Measurements from ENCODE around the gene KBTBD12.

KBTBD12 gene

DNA sequence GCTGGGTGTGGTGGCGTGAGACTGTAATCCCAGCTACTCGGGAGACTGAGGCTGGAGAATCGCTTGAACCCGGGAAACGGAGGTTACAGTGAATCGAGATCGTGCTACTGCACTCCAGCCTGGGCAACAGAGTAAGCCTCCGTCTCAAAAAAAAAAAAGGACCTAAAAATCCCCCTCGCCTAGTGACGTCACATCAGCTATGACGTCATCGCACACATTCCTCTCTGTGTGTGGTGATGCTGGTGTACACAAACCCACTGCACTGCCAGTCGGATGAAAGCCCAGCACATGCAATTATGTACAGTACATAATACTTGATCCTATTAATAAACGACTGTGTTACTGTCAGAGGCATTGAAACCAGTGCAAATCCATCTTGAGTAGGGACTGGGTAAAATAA is 97.0 kb downstream of the KBTBD12 start:
- DNase-seq = no peak
- no peak overlapping the region for H2BK5ac ChIP-seq (ENCODE audit: low read length)
- H3K9ac ChIP-seq (ENCODE audit: low read length) = no peak overlapping the region
- H3K23ac ChIP-seq (ENCODE audit: low read length) = no peak overlapping the region
- no peak overlapping the region for H3K27ac ChIP-seq (ENCODE audit: low read depth, low read length)
- H3K18ac ChIP-seq (ENCODE audit: low read length) = no peak overlapping the region
- H3K4ac ChIP-seq (ENCODE audit: low read depth, low read length) = no peak overlapping the region
- no peaks in the 10 kb centered on the region for H3K79me2 ChIP-seq (ENCODE audit: control insufficient read depth, insufficient read depth, low read length)
- no peak overlapping the region for H3K4me3 ChIP-seq (ENCODE audit: low read length)
- H4K8ac ChIP-seq (ENCODE audit: low read depth, low read length) = no peak overlapping the region
- no peak overlapping the region for H2BK120ac ChIP-seq (ENCODE audit: low read depth, low read length)
- no peak overlapping the region for H4K5ac ChIP-seq (ENCODE audit: low read length)
- H3K56ac ChIP-seq (ENCODE audit: low read length) = no peak overlapping the region
- H3K4me1 ChIP-seq (ENCODE audit: control insufficient read depth, low read depth, low read length) = no peaks in the 10 kb centered on the region
- WGBS (ENCODE audit: extremely low coverage, insufficient coverage, low lambda C conversion rate) = no CpG with 5 or more reads among the region's 14 CpGs
- no peak overlapping the region for H2AK5ac ChIP-seq (ENCODE audit: low read length)
- H3K27me3 ChIP-seq (ENCODE audit: insufficient read depth, low read length, poor library complexity) = no peaks in the 10 kb centered on the region
- H2BK15ac ChIP-seq (replicated peaks; ENCODE audit: low read depth) = no peak overlapping the region
- H3K4me2 ChIP-seq (ENCODE audit: low read length) = no peak overlapping the region
- H3K79me1 ChIP-seq (ENCODE audit: low read length) = no peaks in the 10 kb centered on the region
- H3K36me3 ChIP-seq (ENCODE audit: control insufficient read depth, insufficient read depth, low read length) = no peaks in the 10 kb centered on the region

DNA sequence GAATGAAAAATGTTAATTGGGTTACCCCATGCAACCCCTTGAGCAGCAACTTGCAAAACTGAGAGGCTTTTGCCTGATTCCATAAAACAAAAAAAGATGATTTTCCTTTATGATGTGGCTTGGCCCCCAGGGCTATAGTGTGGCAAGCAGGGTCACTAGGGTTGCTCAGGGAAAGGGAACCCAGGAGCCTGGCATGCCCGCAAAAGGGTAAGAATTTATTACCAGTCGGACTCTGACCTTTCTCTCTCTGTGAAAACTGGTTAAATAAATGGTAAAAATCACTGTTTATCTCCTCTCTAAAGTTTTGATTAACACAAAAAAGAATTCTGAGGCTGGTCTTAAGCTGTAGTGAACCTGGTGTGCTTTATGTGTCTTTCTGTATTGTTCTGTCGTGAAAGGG is 99.5 kb downstream of the KBTBD12 start:
- Histone ChIP-seq H3K23ac (ENCODE audit: low read length) (no peak overlapping the region), H3K79me2 (ENCODE audit: control insufficient read depth, insufficient read depth, low read length) (no peaks in the 10 kb centered on the region), H3K56ac (ENCODE audit: low read length) (no peak overlapping the region), H2BK15ac (replicated peaks; ENCODE audit: low read depth) (no peak overlapping the region), H3K4me3 (ENCODE audit: low read length) (no peak overlapping the region), H4K8ac (ENCODE audit: low read depth, low read length) (no peak overlapping the region), H3K18ac (ENCODE audit: low read length) (no peak overlapping the region), H2BK5ac (ENCODE audit: low read length) (no peak overlapping the region), H3K36me3 (ENCODE audit: control insufficient read depth, insufficient read depth, low read length) (no peaks in the 10 kb centered on the region), H3K79me1 (ENCODE audit: low read length) (no peaks in the 10 kb centered on the region), H2BK120ac (ENCODE audit: low read depth, low read length) (no peak overlapping the region), H3K4me1 (ENCODE audit: control insufficient read depth, low read depth, low read length) (no peaks in the 10 kb centered on the region), H4K5ac (ENCODE audit: low read length) (no peak overlapping the region), H3K27ac (ENCODE audit: low read depth, low read length) (no peak overlapping the region), H2AK5ac (ENCODE audit: low read length) (no peak overlapping the region), H3K4ac (ENCODE audit: low read depth, low read length) (no peak overlapping the region), H3K27me3 (ENCODE audit: insufficient read depth, low read length, poor library complexity) (no peaks in the 10 kb centered on the region), H3K9ac (ENCODE audit: low read length) (no peak overlapping the region), H3K4me2 (ENCODE audit: low read length) (no peak overlapping the region)
- no CpG with 5 or more reads among the region's 3 CpGs for WGBS (ENCODE audit: extremely low coverage, insufficient coverage, low lambda C conversion rate)
- DNase-seq = no peak

DNA sequence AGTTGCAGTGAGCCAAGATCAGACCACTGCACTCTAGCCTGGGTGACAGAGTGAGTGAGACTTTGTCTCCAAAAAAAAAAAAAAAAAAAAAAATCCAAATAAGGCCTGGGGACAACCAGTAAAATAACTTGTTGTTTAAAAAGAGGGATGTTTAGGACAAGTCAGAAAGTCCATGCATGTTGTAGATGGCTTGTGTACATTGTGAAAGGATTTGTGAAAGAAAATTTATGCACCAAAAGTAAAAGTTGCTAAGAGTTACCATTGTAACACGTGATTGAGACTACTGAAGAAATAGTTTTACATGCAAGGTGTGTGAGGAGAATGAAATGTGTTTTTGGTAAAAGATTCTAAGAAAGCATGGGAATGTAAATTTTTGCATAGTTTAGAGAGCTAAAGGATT is 101.5 kb downstream of the KBTBD12 start:
- no peak overlapping the region for H4K8ac ChIP-seq (ENCODE audit: low read depth, low read length)
- no peaks in the 10 kb centered on the region for H3K36me3 ChIP-seq (ENCODE audit: control insufficient read depth, insufficient read depth, low read length)
- H3K18ac ChIP-seq (ENCODE audit: low read length) = no peak overlapping the region
- no peak overlapping the region for H3K4me2 ChIP-seq (ENCODE audit: low read length)
- no peak overlapping the region for H3K9ac ChIP-seq (ENCODE audit: low read length)
- WGBS (ENCODE audit: extremely low coverage, insufficient coverage, low lambda C conversion rate) = no CpG with 5 or more reads among the region's 1 CpG
- no peak overlapping the region for H3K27ac ChIP-seq (ENCODE audit: low read depth, low read length)
- no peaks in the 10 kb centered on the region for H3K4me1 ChIP-seq (ENCODE audit: control insufficient read depth, low read depth, low read length)
- H3K4ac ChIP-seq (ENCODE audit: low read depth, low read length) = no peak overlapping the region
- H3K27me3 ChIP-seq (ENCODE audit: insufficient read depth, low read length, poor library complexity) = no peaks in the 10 kb centered on the region
- H2BK120ac ChIP-seq (ENCODE audit: low read depth, low read length) = no peak overlapping the region
- H2BK5ac ChIP-seq (ENCODE audit: low read length) = no peak overlapping the region
- no peaks in the 10 kb centered on the region for H3K79me1 ChIP-seq (ENCODE audit: low read length)
- no peak overlapping the region for H2AK5ac ChIP-seq (ENCODE audit: low read length)
- no peak overlapping the region for H2BK15ac ChIP-seq (replicated peaks; ENCODE audit: low read depth)
- no peak overlapping the region for H3K23ac ChIP-seq (ENCODE audit: low read length)
- no peaks in the 10 kb centered on the region for H3K79me2 ChIP-seq (ENCODE audit: control insufficient read depth, insufficient read depth, low read length)
- no peak overlapping the region for H4K5ac ChIP-seq (ENCODE audit: low read length)
- no peak overlapping the region for H3K4me3 ChIP-seq (ENCODE audit: low read length)
- no peak for DNase-seq
- H3K56ac ChIP-seq (ENCODE audit: low read length) = no peak overlapping the region

DNA sequence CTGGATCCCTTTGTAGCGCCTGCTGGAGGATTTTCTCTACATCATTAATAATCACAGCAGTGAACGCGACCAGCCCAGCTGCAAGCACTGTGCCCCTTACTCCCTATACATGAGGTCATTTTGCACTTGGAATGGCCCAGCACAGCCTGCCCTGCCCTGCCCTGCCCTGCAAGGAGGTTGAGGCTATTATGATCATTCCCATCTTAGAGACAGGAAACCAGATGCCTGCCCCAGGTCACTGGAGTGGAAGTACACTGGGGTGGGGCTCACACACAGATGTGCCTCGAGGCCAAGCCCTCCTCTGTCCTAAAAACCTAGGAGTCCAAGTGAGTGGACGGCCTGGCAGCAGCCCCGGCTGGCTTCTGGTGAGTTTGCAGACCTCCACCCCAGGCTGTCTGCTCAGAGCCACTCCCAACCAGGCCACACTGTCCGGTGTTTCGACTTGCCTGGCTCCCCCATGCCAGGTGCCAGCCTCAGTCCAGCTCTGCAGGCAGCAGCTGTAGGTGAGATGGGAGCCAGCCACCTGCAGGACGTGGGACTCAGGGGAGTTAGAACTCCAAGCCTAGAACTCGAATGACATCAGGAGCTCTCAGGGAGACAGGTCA is 106.8 kb downstream of the KBTBD12 start:
- H4K5ac ChIP-seq (ENCODE audit: low read length) = no peak overlapping the region
- no peak overlapping the region for H2BK15ac ChIP-seq (replicated peaks; ENCODE audit: low read depth)
- no peak overlapping the region for H4K8ac ChIP-seq (ENCODE audit: low read depth, low read length)
- no peaks in the 10 kb centered on the region for H3K4me1 ChIP-seq (ENCODE audit: control insufficient read depth, low read depth, low read length)
- no peak overlapping the region for H3K4me2 ChIP-seq (ENCODE audit: low read length)
- no peaks in the 10 kb centered on the region for H3K79me1 ChIP-seq (ENCODE audit: low read length)
- no peak overlapping the region for H3K56ac ChIP-seq (ENCODE audit: low read length)
- no peaks in the 10 kb centered on the region for H3K27me3 ChIP-seq (ENCODE audit: insufficient read depth, low read length, poor library complexity)
- H3K9ac ChIP-seq (ENCODE audit: low read length) = no peak overlapping the region
- no peak overlapping the region for H2BK120ac ChIP-seq (ENCODE audit: low read depth, low read length)
- H2BK5ac ChIP-seq (ENCODE audit: low read length) = no peak overlapping the region
- H2AK5ac ChIP-seq (ENCODE audit: low read length) = no peak overlapping the region
- H3K27ac ChIP-seq (ENCODE audit: low read depth, low read length) = no peak overlapping the region
- H3K23ac ChIP-seq (ENCODE audit: low read length) = no peak overlapping the region
- no peaks in the 10 kb centered on the region for H3K79me2 ChIP-seq (ENCODE audit: control insufficient read depth, insufficient read depth, low read length)
- no CpG with 5 or more reads among the region's 10 CpGs for WGBS (ENCODE audit: extremely low coverage, insufficient coverage, low lambda C conversion rate)
- no peak for DNase-seq
- no peak overlapping the region for H3K4ac ChIP-seq (ENCODE audit: low read depth, low read length)
- H3K18ac ChIP-seq (ENCODE audit: low read length) = no peak overlapping the region
- H3K4me3 ChIP-seq (ENCODE audit: low read length) = no peak overlapping the region
- no peaks in the 10 kb centered on the region for H3K36me3 ChIP-seq (ENCODE audit: control insufficient read depth, insufficient read depth, low read length)

DNA sequence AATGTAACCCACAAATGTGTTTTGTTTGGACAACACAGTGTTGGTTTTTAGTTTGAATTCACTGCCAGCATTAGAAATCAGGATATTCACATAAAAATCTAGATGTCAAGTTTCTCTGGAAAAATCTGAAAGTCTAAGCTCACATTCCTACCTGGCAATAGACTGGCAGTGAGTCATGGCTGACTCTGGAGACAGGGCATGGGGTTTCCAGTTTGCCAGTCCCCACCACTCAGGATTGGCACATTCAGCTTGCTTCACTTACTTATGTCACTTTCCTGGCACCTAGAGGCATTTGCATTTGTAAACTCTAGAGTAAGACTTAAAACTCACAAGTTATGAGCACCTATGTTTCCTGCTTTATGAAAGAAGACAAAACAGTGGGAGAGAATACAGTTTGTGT is 118.1 kb downstream of the KBTBD12 start:
- Histone ChIP-seq H3K56ac (ENCODE audit: low read length) (no peak overlapping the region), H2AK5ac (ENCODE audit: low read length) (no peak overlapping the region), H2BK15ac (replicated peaks; ENCODE audit: low read depth) (no peak overlapping the region), H3K18ac (ENCODE audit: low read length) (no peak overlapping the region), H3K4me2 (ENCODE audit: low read length) (no peak overlapping the region), H2BK120ac (ENCODE audit: low read depth, low read length) (no peak overlapping the region), H3K79me1 (ENCODE audit: low read length) (no peaks in the 10 kb centered on the region), H3K36me3 (ENCODE audit: control insufficient read depth, insufficient read depth, low read length) (no peaks in the 10 kb centered on the region), H3K9ac (ENCODE audit: low read length) (no peak overlapping the region), H3K23ac (ENCODE audit: low read length) (no peak overlapping the region), H3K79me2 (ENCODE audit: control insufficient read depth, insufficient read depth, low read length) (no peaks in the 10 kb centered on the region), H4K5ac (ENCODE audit: low read length) (no peak overlapping the region), H3K4ac (ENCODE audit: low read depth, low read length) (no peak overlapping the region), H3K4me1 (ENCODE audit: control insufficient read depth, low read depth, low read length) (no peaks in the 10 kb centered on the region), H4K8ac (ENCODE audit: low read depth, low read length) (no peak overlapping the region), H2BK5ac (ENCODE audit: low read length) (no peak overlapping the region), H3K27ac (ENCODE audit: low read depth, low read length) (no peak overlapping the region), H3K4me3 (ENCODE audit: low read length) (no peak overlapping the region), H3K27me3 (ENCODE audit: insufficient read depth, low read length, poor library complexity) (no peaks in the 10 kb centered on the region)
- DNase-seq = no peak

DNA sequence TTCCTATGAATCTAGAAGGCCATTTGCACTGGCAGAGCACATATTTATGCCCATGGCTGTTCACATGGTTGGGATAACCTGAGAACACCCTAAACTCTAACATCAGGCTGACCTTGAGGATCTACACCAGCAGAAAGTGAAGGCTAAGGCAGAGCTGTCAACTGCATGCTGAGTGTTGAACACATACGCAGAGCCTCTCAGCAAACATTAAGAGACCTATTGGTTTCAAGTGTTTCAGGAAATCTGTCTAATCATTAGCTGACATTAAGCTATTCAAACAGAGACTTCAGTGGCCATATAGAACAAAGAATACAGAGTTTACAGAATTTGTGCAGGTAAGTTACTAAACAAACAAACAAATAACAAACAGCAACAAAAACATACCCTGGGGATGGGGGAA is 121.1 kb downstream of the KBTBD12 start:
- Histone ChIP-seq H2BK120ac (ENCODE audit: low read depth, low read length) (no peak overlapping the region), H2AK5ac (ENCODE audit: low read length) (no peak overlapping the region), H4K5ac (ENCODE audit: low read length) (no peak overlapping the region), H3K23ac (ENCODE audit: low read length) (no peak overlapping the region), H3K27me3 (ENCODE audit: insufficient read depth, low read length, poor library complexity) (no peaks in the 10 kb centered on the region), H3K18ac (ENCODE audit: low read length) (no peak overlapping the region), H3K4me3 (ENCODE audit: low read length) (no peak overlapping the region), H3K79me2 (ENCODE audit: control insufficient read depth, insufficient read depth, low read length) (no peaks in the 10 kb centered on the region), H3K56ac (ENCODE audit: low read length) (no peak overlapping the region), H3K79me1 (ENCODE audit: low read length) (no peaks in the 10 kb centered on the region), H3K4ac (ENCODE audit: low read depth, low read length) (no peak overlapping the region), H3K4me2 (ENCODE audit: low read length) (no peak overlapping the region), H3K9ac (ENCODE audit: low read length) (no peak overlapping the region), H4K8ac (ENCODE audit: low read depth, low read length) (no peak overlapping the region), H3K4me1 (ENCODE audit: control insufficient read depth, low read depth, low read length) (no peaks in the 10 kb centered on the region), H3K27ac (ENCODE audit: low read depth, low read length) (no peak overlapping the region), H2BK5ac (ENCODE audit: low read length) (no peak overlapping the region), H3K36me3 (ENCODE audit: control insufficient read depth, insufficient read depth, low read length) (no peaks in the 10 kb centered on the region), H2BK15ac (replicated peaks; ENCODE audit: low read depth) (no peak overlapping the region)
- WGBS (ENCODE audit: extremely low coverage, insufficient coverage, low lambda C conversion rate) = no CpG with 5 or more reads among the region's 1 CpG
- DNase-seq = no peak

Measured in mesendoderm (in vitro differentiated cells).